Endodermal cell (in vitro differentiated cells): ENCODE data around the gene BICD1. TPM values are rescaled to one million over a fixed set of nuclear protein-coding genes. Genes with fewer than 3 reads are reported as not detected.

Experiments used
- DNase-seq: peaks from one replicate; pipeline ENCODE4 v3.0.0-alpha.2; 2017
- H3K27ac ChIP-seq: 2 replicates; pipeline ENCODE4 v1.5.1; 2013; ENCODE audit warnings: mild to moderate bottlenecking, low read depth, low read length, moderate library complexity
- H3K27me3 ChIP-seq: 2 replicates; pipeline ENCODE4 v1.6.1; 2013; ENCODE audit warnings: mild to moderate bottlenecking, low read length, moderate library complexity; ENCODE audit not compliant: insufficient read depth, control insufficient read depth, poor library complexity, severe bottlenecking
- H3K36me3 ChIP-seq: 2 replicates; pipeline ENCODE4 v1.7.0; 2013; ENCODE audit warnings: mild to moderate bottlenecking, low read length, moderate library complexity; ENCODE audit not compliant: control insufficient read depth, insufficient read depth
- H3K4me1 ChIP-seq: one replicate; pipeline ENCODE4 v1.7.0; 2013; ENCODE audit warnings: low read length; ENCODE audit not compliant: control insufficient read depth, insufficient read depth
- H3K4me3 ChIP-seq: 2 replicates; pipeline ENCODE4 v1.5.1; 2013; ENCODE audit warnings: mild to moderate bottlenecking, low read length, moderate library complexity
- H3K9ac ChIP-seq: 2 replicates; pipeline ENCODE4 v1.6.1; 2013; ENCODE audit warnings: mild to moderate bottlenecking, low read length, moderate library complexity; ENCODE audit not compliant: poor library complexity, severe bottlenecking; ENCODE audit errors: extremely low read depth
- H3K9me3 ChIP-seq: 2 replicates; pipeline ENCODE4 v1.6.1; 2013; ENCODE audit warnings: mild to moderate bottlenecking, low read length, moderate library complexity; ENCODE audit not compliant: control insufficient read depth
- H3K27ac Mint-ChIP-seq: 2 replicates; pipeline ENCODE4 v1.8.0; 2020; ENCODE audit warnings: mixed read lengths
- H3K27me3 Mint-ChIP-seq: 2 replicates; pipeline ENCODE4 v1.8.0; 2021; ENCODE audit warnings: mild to moderate bottlenecking, mixed read lengths; ENCODE audit not compliant: insufficient read depth
- H3K36me3 Mint-ChIP-seq: 2 replicates; pipeline ENCODE4 v1.8.0; 2020; ENCODE audit warnings: low read depth, mixed read lengths
- H3K4me1 Mint-ChIP-seq: 2 replicates; pipeline ENCODE4 v1.8.0; 2020; ENCODE audit warnings: mixed read lengths
- H3K4me3 Mint-ChIP-seq: 2 replicates; pipeline ENCODE4 v1.8.0; 2020; ENCODE audit warnings: mild to moderate bottlenecking, moderate library complexity, mixed read lengths
- H3K9me3 Mint-ChIP-seq: 2 replicates; pipeline ENCODE4 v1.8.0; 2020; ENCODE audit warnings: mild to moderate bottlenecking, mixed read lengths
- CTCF ChIP-seq: fragments of 200-600 bp; sonication (generic); conservative IDR thresholded peaks from 2 replicates; pipeline ENCODE4 v1.5.0; 2021; ENCODE audit warnings: antibody characterized with exemption, mild to moderate bottlenecking
- WGBS, 2 experiments: methylation state at CpG; one replicate each; pipeline versions ENCODE4 v1.1.5 to v1.1.7; 2013; ENCODE audit warnings: missing lambda C conversion rate in 2 of 2, mixed read lengths in 1 of 2; ENCODE audit not compliant: insufficient coverage in 1 of 2, insufficient read length in 1 of 2; 5-methylcytosine and 5-hydroxymethylcytosine counted together
- total RNA-seq, 2 donors: library from RNA; stranded (reverse); fragmentation: NEBNext Ultra II Directional in 1 of 2; extraction: Animal tissue kit (Norgen Biotek cat#: 25700) in 1 of 2; gene quantifications; 2 replicates in 1 of 2; 3 replicates in 1 of 2; pipeline ENCODE4 v1.2.1, GENCODE V29; 2021

The BICD1 gene
- total RNA-seq, 2 donors from 2014 or later, result 56.0 to 101 TPM

- no peak overlapping the region for H3K4me3 ChIP-seq
- no peak overlapping the region for H3K27ac Mint-ChIP-seq
- peaks cover 2% of the 10 kb centered on the region for H3K9me3 Mint-ChIP-seq
- H3K4me1 Mint-ChIP-seq, result peaks cover 8% of the 10 kb centered on the region
- DNase-seq, result no peak
- H3K4me3 Mint-ChIP-seq, result no peak overlapping the region
- H3K9ac ChIP-seq, result no peak overlapping the region
- no peaks in the 10 kb centered on the region for H3K36me3 ChIP-seq
- H3K4me1 ChIP-seq, result no peaks in the 10 kb centered on the region
- no peak overlapping the region for H3K27ac ChIP-seq
- no peaks in the 10 kb centered on the region for H3K27me3 Mint-ChIP-seq
- peaks cover 8% of the 10 kb centered on the region for H3K9me3 ChIP-seq
- no peaks in the 10 kb centered on the region for H3K27me3 ChIP-seq
- 90 to 92% methylated on average over 2 to 3 of the region's 3 CpGs for WGBS, 2 experiments
- TF ChIP-seq CTCF, result no peak
- H3K36me3 Mint-ChIP-seq, result peaks cover 13% of the 10 kb centered on the region
Observed at GRCh38 chr12:32260696-32261095, 154.0 kb downstream of the BICD1 start.

DNA sequence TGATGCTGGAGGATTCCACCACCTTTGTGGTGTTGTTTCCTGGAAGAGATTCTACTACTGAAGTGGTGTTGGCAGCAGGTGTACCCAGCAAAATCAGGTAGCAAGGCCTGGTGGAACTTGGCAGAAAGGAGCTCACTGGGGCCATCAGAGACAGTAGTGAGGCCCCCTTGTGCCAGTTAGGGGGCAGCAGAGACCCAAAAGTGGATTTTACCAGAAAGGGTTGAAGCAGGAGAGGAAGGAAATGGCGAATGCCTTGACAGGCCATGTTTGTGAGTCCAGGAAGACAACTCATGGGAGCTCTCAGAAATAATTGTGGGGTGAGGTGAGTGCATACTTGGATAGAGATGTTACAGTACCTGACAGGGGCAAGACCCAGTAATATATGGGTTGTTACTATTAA is 155.0 kb downstream of the BICD1 start:
- peaks cover 8% of the 10 kb centered on the region for H3K9me3 ChIP-seq
- H3K27ac ChIP-seq, result no peak overlapping the region
- H3K27ac Mint-ChIP-seq, result no peak overlapping the region
- 96 to 100% methylated on average over 1 of the region's 1 CpG for WGBS, 2 experiments
- no peaks in the 10 kb centered on the region for H3K36me3 ChIP-seq
- H3K4me1 ChIP-seq, result no peaks in the 10 kb centered on the region
- no peak overlapping the region for H3K9ac ChIP-seq
- no peaks in the 10 kb centered on the region for H3K27me3 ChIP-seq
- peaks cover 2% of the 10 kb centered on the region for H3K9me3 Mint-ChIP-seq
- H3K27me3 Mint-ChIP-seq, result no peaks in the 10 kb centered on the region
- H3K4me3 Mint-ChIP-seq, result no peak overlapping the region
- H3K4me3 ChIP-seq, result no peak overlapping the region
- peaks cover 10% of the 10 kb centered on the region for H3K36me3 Mint-ChIP-seq
- peaks cover 8% of the 10 kb centered on the region for H3K4me1 Mint-ChIP-seq
- DNase-seq, result peak; percentile 79
- TF ChIP-seq CTCF, result peak; percentile 93

DNA sequence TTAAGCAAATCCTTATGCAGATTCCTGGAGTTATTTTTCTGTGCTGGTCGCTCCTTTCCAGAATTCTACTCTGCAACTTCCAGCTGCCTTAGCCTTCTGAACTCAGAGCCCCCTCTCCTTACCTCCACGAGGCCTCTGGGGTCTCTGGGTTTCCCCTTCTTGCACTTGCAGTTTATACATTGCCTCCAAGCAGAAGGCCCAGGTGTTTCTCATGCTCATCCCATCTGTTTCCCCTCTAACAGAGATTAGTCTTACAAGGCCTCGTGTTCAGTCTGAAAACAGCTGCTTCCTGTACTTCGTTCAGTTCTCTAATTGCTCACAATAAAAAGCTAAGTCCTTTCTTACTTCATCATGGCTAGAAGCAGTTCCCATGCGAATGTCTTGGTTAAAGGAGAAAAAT is 158.3 kb downstream of the BICD1 start:
- Histone ChIP-seq H3K9ac (no peak overlapping the region), H3K9me3 (no peaks in the 10 kb centered on the region), H3K36me3 (no peaks in the 10 kb centered on the region), H3K27ac (peak overlapping the region; percentile 18), H3K27me3 (no peaks in the 10 kb centered on the region), H3K4me3 (no peak overlapping the region), H3K4me1 (no peaks in the 10 kb centered on the region)
- Mint-ChIP-seq H3K27me3 (no peaks in the 10 kb centered on the region), H3K27ac (peak overlapping the region; percentile 11), H3K4me3 (no peak overlapping the region), H3K9me3 (no peaks in the 10 kb centered on the region), H3K4me1 (peaks cover 8% of the 10 kb centered on the region), H3K36me3 (peaks cover 4% of the 10 kb centered on the region)
- no peak for TF ChIP-seq CTCF
- 95 to 96% methylated on average over 3 to 5 of the region's 5 CpGs for WGBS, 2 experiments
- DNase-seq, result no peak
